Activated B cell treated with CpG ODN at 0.5 μM for 24 hours (primary cell): ENCODE measurements around the gene DDX54. TPM values are rescaled to one million over a fixed set of nuclear protein-coding genes. Genes with fewer than 3 reads are reported as not detected.

Source experiments
- ATAC-seq: fragments of 200-7000 bp; cut with Tn5 transposase; one replicate; pipeline ENCODE4 v1.10.0; 2021; ENCODE audit warnings: low read depth, mild to moderate bottlenecking, moderate library complexity
- CTCF ChIA-PET: fragments of 350-600 bp; sonication (Branson Sonifier 250); formaldehyde crosslinking; loops from one replicate; lab custom pipeline; 2021; ENCODE audit warnings: antibody characterized with exemption; lab: Charles Lee
- POLR2A ChIA-PET: fragments of 350-600 bp; sonication (Branson Sonifier 250); formaldehyde crosslinking; loops from one replicate; lab custom pipeline; 2021; ENCODE audit warnings: antibody characterized with exemption; lab: Charles Lee
- DNase-seq: peaks from one replicate; pipeline ENCODE4 v3.0.0; 2022
- H3K27ac Mint-ChIP-seq: one replicate; pipeline ENCODE4 v1.8.0; 2020; ENCODE audit warnings: mixed read lengths
- H3K27me3 Mint-ChIP-seq: one replicate; pipeline ENCODE4 v1.8.0; 2021; ENCODE audit warnings: mixed read lengths
- H3K36me3 Mint-ChIP-seq: one replicate; pipeline ENCODE4 v1.8.0; 2021; ENCODE audit warnings: low read depth, mixed read lengths
- H3K4me1 Mint-ChIP-seq: one replicate; pipeline ENCODE4 v1.8.0; 2021; ENCODE audit warnings: mixed read lengths
- H3K4me3 Mint-ChIP-seq: one replicate; pipeline ENCODE4 v1.8.0; 2020; ENCODE audit warnings: mild to moderate bottlenecking, mixed read lengths
- H3K9me3 Mint-ChIP-seq: one replicate; pipeline ENCODE4 v1.8.0; 2020; ENCODE audit warnings: mixed read lengths
- CTCF ChIP-seq: fragments of 200-600 bp; IDR thresholded peaks from one replicate; pipeline ENCODE4 v1.8.0; 2022; ENCODE audit warnings: antibody characterized with exemption, mild to moderate bottlenecking
- intact Hi-C: fragments of 100-400 bp; cut with micrococcal nuclease; formaldehyde crosslinking; loops from one replicate; pipeline ENCODE4 v1.15.1; 2024
- total RNA-seq: library from RNA; stranded (reverse); gene quantifications from 2 replicates; pipeline ENCODE4 v1.2.3, GENCODE V29; 2022

The DDX54 gene
- total RNA-seq, 1 donor from 2014 or later, result 115 TPM

- DNase-seq (no peak), ATAC-seq (peak; percentile 63)
- H3K27ac Mint-ChIP-seq, result peak overlapping the region; percentile 94
- POLR2A ChIA-PET, result interaction anchor here (0.6 to 3.9 kb wide), 13 partner anchors 10 to 224 kb away, joined by 3 to 92 read pairs (median 10); partner anchors contain the start of genes OAS2 and TPCN1
- peaks cover 40% of the 10 kb centered on the region for H3K36me3 Mint-ChIP-seq
- H3K27me3 Mint-ChIP-seq, result no peaks in the 10 kb centered on the region
- H3K4me3 Mint-ChIP-seq, result peak overlapping the region; percentile 93
- intact Hi-C loops, result loop anchor here (1.0 kb wide), 1 partner anchor 174 kb away; the partner anchor contains the start of gene PLBD2
- H3K9me3 Mint-ChIP-seq, result no peaks in the 10 kb centered on the region
- TF ChIP-seq CTCF, result no peak
- CTCF ChIA-PET, result interaction anchor here (1.0 kb wide), 1 partner anchor 10 kb away, joined by 6 read pairs; no protein-coding TSS in a partner anchor
- H3K4me1 Mint-ChIP-seq, result peaks cover 39% of the 10 kb centered on the region
These were observed 979 bp downstream of the DDX54 start for GRCh38 chr12:113184098-113184899.

- peak overlapping the region; percentile 38 for H3K4me3 Mint-ChIP-seq
- POLR2A ChIA-PET, result interaction anchor here (1.3 to 2.8 kb wide), 2 partner anchors 9 to 20 kb away, joined by 3 to 15 read pairs; no protein-coding TSS in a partner anchor
- no peak overlapping the region for H3K27ac Mint-ChIP-seq
- H3K9me3 Mint-ChIP-seq, result no peaks in the 10 kb centered on the region
- CTCF ChIA-PET, result interaction anchor here (1.0 kb wide), 1 partner anchor 9 kb away, joined by 6 read pairs; no protein-coding TSS in a partner anchor
- no peaks in the 10 kb centered on the region for H3K27me3 Mint-ChIP-seq
- DNase-seq, result no peak
- ATAC-seq, result no peak
- H3K36me3 Mint-ChIP-seq, result peaks cover 47% of the 10 kb centered on the region
- intact Hi-C loops, result no loop called here
- peaks cover 39% of the 10 kb centered on the region for H3K4me1 Mint-ChIP-seq
- TF ChIP-seq CTCF, result no peak
These were observed 2.2 kb downstream of the DDX54 start for GRCh38 chr12:113183030-113183589.

- H3K4me1 Mint-ChIP-seq, result peaks cover 31% of the 10 kb centered on the region
- intact Hi-C loops, result no loop called here
- ChIA-PET CTCF (interaction anchor here (0.6 kb wide), 1 partner anchor 133 kb away, joined by 3 read pairs; no protein-coding TSS in a partner anchor), POLR2A (no interaction called here)
- no peaks in the 10 kb centered on the region for H3K9me3 Mint-ChIP-seq
- no peak overlapping the region for H3K27ac Mint-ChIP-seq
- H3K4me3 Mint-ChIP-seq, result no peak overlapping the region
- ATAC-seq (no peak), DNase-seq (no peak)
- no peaks in the 10 kb centered on the region for H3K27me3 Mint-ChIP-seq
- peaks cover 59% of the 10 kb centered on the region for H3K36me3 Mint-ChIP-seq
- TF ChIP-seq CTCF, result no peak
These were observed 3.3 kb downstream of the DDX54 start for GRCh38 chr12:113181975-113182374.

GRCh38 chr12:113180333-113180732 lies 4.9 kb downstream of the DDX54 start:
- Mint-ChIP-seq H3K27ac (no peak overlapping the region), H3K4me1 (peaks cover 21% of the 10 kb centered on the region), H3K9me3 (no peaks in the 10 kb centered on the region), H3K36me3 (peaks cover 68% of the 10 kb centered on the region), H3K4me3 (no peak overlapping the region), H3K27me3 (no peaks in the 10 kb centered on the region)
- DNase-seq (no peak), ATAC-seq (no peak)
- ChIA-PET CTCF (no interaction called here), POLR2A (interaction anchor here (0.6 kb wide), 1 partner anchor 111 kb away, joined by 3 read pairs; no protein-coding TSS in a partner anchor)
- intact Hi-C loops, result no loop called here
- no peak for TF ChIP-seq CTCF

GRCh38 chr12:113179023-113179422 lies 6.3 kb downstream of the DDX54 start:
- intact Hi-C loops, result no loop called here
- TF ChIP-seq CTCF, result no peak
- ATAC-seq (no peak), DNase-seq (no peak)
- Mint-ChIP-seq H3K4me1 (peaks cover 15% of the 10 kb centered on the region), H3K36me3 (peaks cover 72% of the 10 kb centered on the region), H3K27ac (no peak overlapping the region), H3K9me3 (no peaks in the 10 kb centered on the region), H3K27me3 (no peaks in the 10 kb centered on the region), H3K4me3 (no peak overlapping the region)
- POLR2A ChIA-PET, result no interaction called here
- CTCF ChIA-PET, result no interaction called here
